Measurements from ENCODE around the gene IGF1R.

IGF1R gene

GRCh38 chr15:98714922-98715321 is 66.6 kb downstream of the IGF1R start:
- Mint-ChIP-seq H3K9me3 (peaks cover 16% of the 10 kb centered on the region), H3K27me3 (no peaks in the 10 kb centered on the region), H3K27ac (no peak overlapping the region), H3K4me1 (ENCODE audit: low read depth) (peaks cover 45% of the 10 kb centered on the region), H3K36me3 (ENCODE audit: low read depth) (peaks cover 19% of the 10 kb centered on the region), H3K4me3 (no peak overlapping the region)
- intact Hi-C loops (cut with micrococcal nuclease), result no loop called here

GRCh38 chr15:98715401-98715800 is 67.1 kb downstream of the IGF1R start:
- Mint-ChIP-seq H3K4me1 (ENCODE audit: low read depth) (peaks cover 44% of the 10 kb centered on the region), H3K27me3 (no peaks in the 10 kb centered on the region), H3K36me3 (ENCODE audit: low read depth) (peaks cover 19% of the 10 kb centered on the region), H3K9me3 (peaks cover 16% of the 10 kb centered on the region), H3K27ac (no peak overlapping the region), H3K4me3 (no peak overlapping the region)
- intact Hi-C loops (cut with micrococcal nuclease), result no loop called here

GRCh38 chr15:98715890-98716443 is 67.6 kb downstream of the IGF1R start:
- Mint-ChIP-seq H3K4me3 (no peak overlapping the region), H3K9me3 (peaks cover 15% of the 10 kb centered on the region), H3K27me3 (no peaks in the 10 kb centered on the region), H3K4me1 (ENCODE audit: low read depth) (peaks cover 46% of the 10 kb centered on the region), H3K27ac (no peak overlapping the region), H3K36me3 (ENCODE audit: low read depth) (peaks cover 16% of the 10 kb centered on the region)
- intact Hi-C loops (cut with micrococcal nuclease), result no loop called here

- Mint-ChIP-seq H3K4me3 (no peak overlapping the region), H3K36me3 (ENCODE audit: low read depth) (peaks cover 2% of the 10 kb centered on the region), H3K27me3 (no peaks in the 10 kb centered on the region), H3K9me3 (peaks cover under 1% of the 10 kb centered on the region), H3K4me1 (ENCODE audit: low read depth) (peaks cover 46% of the 10 kb centered on the region), H3K27ac (no peak overlapping the region)
- intact Hi-C loops (cut with micrococcal nuclease), result no loop called here
Observed at GRCh38 chr15:98717371-98717770, 69.0 kb downstream of the IGF1R start.

- no peaks in the 10 kb centered on the region for H3K9me3 Mint-ChIP-seq
- peaks cover 46% of the 10 kb centered on the region for H3K4me1 Mint-ChIP-seq (ENCODE audit: low read depth)
- no peak overlapping the region for H3K27ac Mint-ChIP-seq
- intact Hi-C loops (cut with micrococcal nuclease), result no loop called here
- H3K36me3 Mint-ChIP-seq (ENCODE audit: low read depth), result no peaks in the 10 kb centered on the region
- no peaks in the 10 kb centered on the region for H3K27me3 Mint-ChIP-seq
- no peak overlapping the region for H3K4me3 Mint-ChIP-seq
Observed at GRCh38 chr15:98717942-98718341, 69.6 kb downstream of the IGF1R start.

GRCh38 chr15:98718426-98719136 is 70.2 kb downstream of the IGF1R start:
- intact Hi-C loops (cut with micrococcal nuclease), result no loop called here
- no peaks in the 10 kb centered on the region for H3K27me3 Mint-ChIP-seq
- H3K4me3 Mint-ChIP-seq, result no peak overlapping the region
- H3K36me3 Mint-ChIP-seq (ENCODE audit: low read depth), result no peaks in the 10 kb centered on the region
- no peaks in the 10 kb centered on the region for H3K9me3 Mint-ChIP-seq
- no peak overlapping the region for H3K27ac Mint-ChIP-seq
- H3K4me1 Mint-ChIP-seq (ENCODE audit: low read depth), result peaks cover 46% of the 10 kb centered on the region

- H3K4me3 Mint-ChIP-seq, result no peak overlapping the region
- H3K4me1 Mint-ChIP-seq (ENCODE audit: low read depth), result peaks cover 46% of the 10 kb centered on the region
- intact Hi-C loops (cut with micrococcal nuclease), result no loop called here
- H3K27ac Mint-ChIP-seq, result no peak overlapping the region
- H3K36me3 Mint-ChIP-seq (ENCODE audit: low read depth), result no peaks in the 10 kb centered on the region
- H3K9me3 Mint-ChIP-seq, result no peaks in the 10 kb centered on the region
- H3K27me3 Mint-ChIP-seq, result no peaks in the 10 kb centered on the region
Observed at GRCh38 chr15:98719137-98719740, 70.9 kb downstream of the IGF1R start.

GRCh38 chr15:98720031-98720430 is 71.7 kb downstream of the IGF1R start:
- intact Hi-C loops (cut with micrococcal nuclease), result no loop called here
- Mint-ChIP-seq H3K4me3 (no peak overlapping the region), H3K27me3 (no peaks in the 10 kb centered on the region), H3K4me1 (ENCODE audit: low read depth) (peaks cover 41% of the 10 kb centered on the region), H3K36me3 (ENCODE audit: low read depth) (no peaks in the 10 kb centered on the region), H3K9me3 (no peaks in the 10 kb centered on the region), H3K27ac (no peak overlapping the region)

GRCh38 chr15:98720577-98721565 is 72.5 kb downstream of the IGF1R start:
- Mint-ChIP-seq H3K4me1 (ENCODE audit: low read depth) (peaks cover 34% of the 10 kb centered on the region), H3K27me3 (no peaks in the 10 kb centered on the region), H3K36me3 (ENCODE audit: low read depth) (peaks cover 4% of the 10 kb centered on the region), H3K9me3 (no peaks in the 10 kb centered on the region), H3K4me3 (no peak overlapping the region), H3K27ac (no peak overlapping the region)
- intact Hi-C loops (cut with micrococcal nuclease), result no loop called here

GRCh38 chr15:98722209-98722608 is 73.9 kb downstream of the IGF1R start:
- Mint-ChIP-seq H3K9me3 (no peaks in the 10 kb centered on the region), H3K36me3 (ENCODE audit: low read depth) (peaks cover 6% of the 10 kb centered on the region), H3K27me3 (no peaks in the 10 kb centered on the region), H3K27ac (no peak overlapping the region), H3K4me3 (no peak overlapping the region), H3K4me1 (ENCODE audit: low read depth) (peaks cover 27% of the 10 kb centered on the region)
- intact Hi-C loops (cut with micrococcal nuclease), result no loop called here

- Mint-ChIP-seq H3K27ac (no peak overlapping the region), H3K36me3 (ENCODE audit: low read depth) (peaks cover 6% of the 10 kb centered on the region), H3K4me3 (no peak overlapping the region), H3K27me3 (no peaks in the 10 kb centered on the region), H3K4me1 (ENCODE audit: low read depth) (peaks cover 26% of the 10 kb centered on the region), H3K9me3 (no peaks in the 10 kb centered on the region)
- intact Hi-C loops (cut with micrococcal nuclease), result no loop called here
Observed at GRCh38 chr15:98722645-98723044, 74.3 kb downstream of the IGF1R start.

GRCh38 chr15:98723195-98723594 is 74.9 kb downstream of the IGF1R start:
- Mint-ChIP-seq H3K27ac (no peak overlapping the region), H3K4me3 (no peak overlapping the region), H3K36me3 (ENCODE audit: low read depth) (peaks cover 6% of the 10 kb centered on the region), H3K9me3 (no peaks in the 10 kb centered on the region), H3K4me1 (ENCODE audit: low read depth) (peaks cover 21% of the 10 kb centered on the region), H3K27me3 (no peaks in the 10 kb centered on the region)
- intact Hi-C loops (cut with micrococcal nuclease), result no loop called here

- Mint-ChIP-seq H3K4me1 (ENCODE audit: low read depth) (peaks cover 12% of the 10 kb centered on the region), H3K36me3 (ENCODE audit: low read depth) (peaks cover 6% of the 10 kb centered on the region), H3K4me3 (no peak overlapping the region), H3K27me3 (no peaks in the 10 kb centered on the region), H3K27ac (no peak overlapping the region), H3K9me3 (no peaks in the 10 kb centered on the region)
- intact Hi-C loops (cut with micrococcal nuclease), result no loop called here
Observed at GRCh38 chr15:98724048-98724447, 75.7 kb downstream of the IGF1R start.

- peaks cover 8% of the 10 kb centered on the region for H3K4me1 Mint-ChIP-seq (ENCODE audit: low read depth)
- no peak overlapping the region for H3K4me3 Mint-ChIP-seq
- H3K27ac Mint-ChIP-seq, result no peak overlapping the region
- intact Hi-C loops (cut with micrococcal nuclease), result no loop called here
- H3K9me3 Mint-ChIP-seq, result no peaks in the 10 kb centered on the region
- peaks cover 6% of the 10 kb centered on the region for H3K36me3 Mint-ChIP-seq (ENCODE audit: low read depth)
- no peaks in the 10 kb centered on the region for H3K27me3 Mint-ChIP-seq
Observed at GRCh38 chr15:98724494-98724893, 76.2 kb downstream of the IGF1R start.
